HG02610 (cell line): ENCODE results near the gene SHOX.
"Not testable (repeated sequence)": the region's sequence is repeated elsewhere in the genome, so short reads cannot be mapped to it uniquely, and the experiment has no call there.

Experiments
- ATAC-seq: cut with Tn5 transposase; IDR thresholded peaks from one replicate; pipeline ENCODE4 v1.9.1; 2021; ENCODE audit warnings: mild to moderate bottlenecking, moderate library complexity; ENCODE audit not compliant: unreplicated experiment

Gene SHOX

DNA sequence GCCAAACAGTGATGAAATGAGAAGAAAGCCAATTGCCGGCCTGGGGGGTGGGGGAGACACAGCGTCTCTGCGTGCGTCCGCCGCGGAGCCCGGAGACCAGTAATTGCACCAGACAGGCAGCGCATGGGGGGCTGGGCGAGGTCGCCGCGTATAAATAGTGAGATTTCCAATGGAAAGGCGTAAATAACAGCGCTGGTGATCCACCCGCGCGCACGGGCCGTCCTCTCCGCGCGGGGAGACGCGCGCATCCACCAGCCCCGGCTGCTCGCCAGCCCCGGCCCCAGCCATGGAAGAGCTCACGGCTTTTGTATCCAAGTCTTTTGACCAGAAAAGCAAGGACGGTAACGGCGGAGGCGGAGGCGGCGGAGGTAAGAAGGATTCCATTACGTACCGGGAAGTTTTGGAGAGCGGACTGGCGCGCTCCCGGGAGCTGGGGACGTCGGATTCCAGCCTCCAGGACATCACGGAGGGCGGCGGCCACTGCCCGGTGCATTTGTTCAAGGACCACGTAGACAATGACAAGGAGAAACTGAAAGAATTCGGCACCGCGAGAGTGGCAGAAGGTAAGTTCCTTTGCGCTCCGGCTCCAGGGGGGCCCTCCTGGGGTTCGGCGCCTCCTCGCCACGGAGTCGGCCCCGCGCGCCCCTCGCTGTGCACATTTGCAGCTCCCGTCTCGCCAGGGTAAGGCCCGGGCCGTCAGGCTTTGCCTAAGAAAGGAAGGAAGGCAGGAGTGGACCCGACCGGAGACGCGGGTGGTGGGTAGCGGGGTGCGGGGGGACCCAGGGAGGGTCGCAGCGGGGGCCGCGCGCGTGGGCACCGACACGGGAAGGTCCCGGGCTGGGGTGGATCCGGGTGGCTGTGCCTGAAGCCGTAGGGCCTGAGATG is at the start of gene SHOX:
Gene SHOX (plus strand): TSS at position 180 of the 885 bp plus-strand sequence. CDS start 107 bp downstream, at position 287.
- no peak for ATAC-seq

DNA sequence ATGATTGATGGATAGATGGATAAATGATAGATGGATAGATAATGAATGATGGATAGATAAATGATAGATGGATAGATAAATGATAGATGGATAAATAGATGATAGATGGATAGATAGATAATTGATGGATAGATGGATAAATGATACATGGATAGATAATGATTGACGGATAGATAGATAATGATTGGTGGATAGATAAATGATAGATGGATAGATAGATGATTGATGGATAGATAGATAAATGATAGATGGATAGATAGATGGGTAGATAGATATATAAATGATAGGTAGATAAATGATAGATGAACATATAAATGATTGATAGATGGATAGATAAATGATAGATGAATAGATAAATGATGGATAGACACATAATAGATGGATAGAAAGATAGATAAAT is 49.5 kb upstream of the SHOX start:
- no peak for ATAC-seq

DNA sequence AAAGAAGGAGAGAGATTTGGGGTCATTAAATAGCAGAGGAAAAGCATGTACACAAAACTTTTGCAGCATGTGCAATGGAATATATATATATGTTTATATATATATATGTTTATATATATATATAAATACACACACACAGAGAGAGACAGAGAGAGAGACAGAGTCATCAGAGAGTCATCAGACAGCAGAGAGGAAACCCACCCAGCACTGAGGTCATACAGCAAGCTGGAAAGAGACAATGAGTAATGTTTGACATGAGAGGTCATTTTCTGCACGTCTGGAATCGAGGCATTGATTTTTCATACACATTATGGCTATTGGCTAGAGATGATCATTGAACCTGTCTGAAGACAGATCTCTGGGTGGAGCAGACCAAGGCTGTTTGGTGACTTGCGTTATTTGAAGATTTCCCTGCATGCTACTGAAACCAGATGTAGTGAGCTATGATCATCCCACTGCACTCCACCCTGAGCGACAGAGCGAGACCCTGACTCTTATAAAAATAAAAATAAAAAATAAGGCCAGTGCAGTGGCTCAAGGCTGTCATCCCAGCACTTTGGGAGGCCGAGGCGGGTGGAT is 48.8 kb upstream of the SHOX start:
- no peak for ATAC-seq

DNA sequence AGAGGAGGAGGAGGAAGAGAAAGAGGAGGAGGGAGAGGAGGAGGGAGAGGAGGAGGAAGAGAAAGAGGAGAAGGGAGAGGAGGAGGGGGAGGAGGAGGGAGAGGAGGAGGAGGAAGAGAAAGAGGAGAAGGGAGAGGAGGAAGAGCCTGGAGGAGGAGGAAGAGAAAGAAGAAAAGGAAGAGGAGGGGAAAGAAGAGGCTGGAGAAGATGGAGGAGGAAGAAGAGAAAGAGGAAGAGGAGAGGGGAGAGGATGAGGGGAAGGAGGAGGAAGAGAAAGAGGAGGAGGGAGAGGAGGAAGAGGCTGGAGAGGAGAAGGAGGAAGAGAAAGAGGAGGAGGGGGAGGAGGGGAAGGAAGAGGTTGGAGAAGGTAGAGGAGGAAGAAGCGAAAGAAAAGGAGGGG is 46.0 kb upstream of the SHOX start:
- ATAC-seq: no peak

DNA sequence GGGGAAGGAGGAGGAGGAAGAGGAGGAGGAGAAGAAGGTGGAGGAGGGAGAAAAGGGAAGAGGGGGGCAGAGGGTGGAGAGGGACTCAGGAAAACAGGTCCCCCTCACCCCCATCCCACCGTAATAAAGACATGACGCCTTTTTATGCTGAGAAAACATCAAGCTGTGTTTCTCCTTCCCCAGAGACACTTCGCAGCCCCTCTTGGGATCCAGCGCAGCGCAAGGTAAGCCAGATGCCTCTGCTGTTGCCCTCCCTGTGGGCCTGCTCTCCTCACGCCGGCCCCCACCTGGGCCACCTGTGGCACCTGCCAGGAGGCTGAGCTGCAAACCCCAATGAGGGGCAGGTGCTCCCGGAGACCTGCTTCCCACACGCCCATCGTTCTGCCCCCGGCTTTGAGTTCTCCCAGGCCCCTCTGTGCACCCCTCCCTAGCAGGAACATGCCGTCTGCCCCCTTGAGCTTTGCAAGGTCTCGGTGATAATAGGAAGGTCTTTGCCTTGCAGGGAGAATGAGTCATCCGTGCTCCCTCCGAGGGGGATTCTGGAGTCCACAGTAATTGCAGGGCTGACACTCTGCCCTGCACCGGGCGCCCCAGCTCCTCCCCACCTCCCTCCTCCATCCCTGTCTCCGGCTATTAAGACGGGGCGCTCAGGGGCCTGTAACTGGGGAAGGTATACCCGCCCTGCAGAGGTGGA is 45.3 kb upstream of the SHOX start:
- no peak for ATAC-seq

DNA sequence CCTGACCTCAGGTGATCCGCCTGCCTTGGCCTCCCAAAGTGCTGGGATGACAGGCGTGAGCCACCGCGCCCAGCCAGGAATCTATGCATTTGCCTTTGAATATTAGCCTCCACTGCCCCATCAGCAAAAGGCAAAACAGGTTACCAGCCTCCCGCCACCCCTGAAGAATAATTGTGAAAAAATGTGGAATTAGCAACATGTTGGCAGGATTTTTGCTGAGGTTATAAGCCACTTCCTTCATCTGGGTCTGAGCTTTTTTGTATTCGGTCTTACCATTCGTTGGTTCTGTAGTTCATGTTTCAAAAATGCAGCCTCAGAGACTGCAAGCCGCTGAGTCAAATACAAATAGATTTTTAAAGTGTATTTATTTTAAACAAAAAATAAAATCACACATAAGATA is 44.2 kb upstream of the SHOX start:
- ATAC-seq: no peak

DNA sequence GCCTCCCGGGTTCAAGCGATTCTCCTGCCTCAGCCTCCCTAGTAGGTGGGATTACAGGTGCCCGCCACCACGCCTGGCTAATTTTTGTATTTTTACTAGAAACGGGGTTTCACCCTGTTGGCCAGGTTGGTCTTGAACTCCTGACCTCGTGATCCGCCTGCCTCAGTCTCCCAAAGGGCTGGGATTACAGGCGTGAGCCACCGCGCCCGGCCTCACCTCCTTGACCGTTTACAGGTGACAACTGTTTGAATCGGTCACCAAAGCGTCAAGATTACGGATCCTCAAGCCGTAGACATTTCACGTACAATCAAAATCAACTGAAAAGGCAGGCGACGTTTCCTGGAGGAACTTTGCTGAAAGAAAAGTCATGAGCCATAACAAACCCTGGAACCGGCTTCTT is 41.3 kb upstream of the SHOX start:
- ATAC-seq: not testable (repeated sequence)

DNA sequence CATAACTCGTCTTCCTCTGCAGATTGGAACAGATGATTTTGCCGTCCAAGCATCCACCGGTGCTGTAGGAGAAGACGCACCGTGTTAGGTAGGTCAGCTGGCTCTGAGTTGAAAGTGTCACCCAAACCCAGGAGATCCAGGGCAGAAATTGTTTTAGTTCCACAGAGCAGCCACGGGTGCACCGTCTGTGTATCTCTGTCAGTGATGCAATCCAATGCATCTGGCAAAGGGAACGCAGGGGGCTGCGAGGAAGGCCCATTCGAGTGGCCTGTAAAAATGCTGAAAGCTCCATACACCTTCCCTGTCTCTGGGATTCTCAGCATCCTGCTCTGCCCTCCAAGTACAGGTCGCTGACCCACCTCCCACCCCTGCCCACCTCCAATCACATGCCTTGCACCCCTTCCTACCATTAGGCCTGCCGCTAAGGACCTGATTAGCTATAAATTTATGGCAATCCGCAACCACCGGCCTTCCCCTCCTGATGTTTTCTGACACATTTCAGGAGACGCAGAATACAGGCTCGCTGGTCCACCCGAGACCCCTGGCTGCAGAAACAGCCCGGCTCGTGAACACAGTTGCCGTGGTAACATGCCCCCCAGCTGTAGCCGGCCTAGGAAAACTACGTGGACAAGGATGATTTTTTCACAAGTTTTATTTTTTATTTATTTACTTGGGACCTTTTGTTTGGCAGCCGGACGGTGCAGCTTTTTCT is 39.7 kb upstream of the SHOX start:
- no peak for ATAC-seq

DNA sequence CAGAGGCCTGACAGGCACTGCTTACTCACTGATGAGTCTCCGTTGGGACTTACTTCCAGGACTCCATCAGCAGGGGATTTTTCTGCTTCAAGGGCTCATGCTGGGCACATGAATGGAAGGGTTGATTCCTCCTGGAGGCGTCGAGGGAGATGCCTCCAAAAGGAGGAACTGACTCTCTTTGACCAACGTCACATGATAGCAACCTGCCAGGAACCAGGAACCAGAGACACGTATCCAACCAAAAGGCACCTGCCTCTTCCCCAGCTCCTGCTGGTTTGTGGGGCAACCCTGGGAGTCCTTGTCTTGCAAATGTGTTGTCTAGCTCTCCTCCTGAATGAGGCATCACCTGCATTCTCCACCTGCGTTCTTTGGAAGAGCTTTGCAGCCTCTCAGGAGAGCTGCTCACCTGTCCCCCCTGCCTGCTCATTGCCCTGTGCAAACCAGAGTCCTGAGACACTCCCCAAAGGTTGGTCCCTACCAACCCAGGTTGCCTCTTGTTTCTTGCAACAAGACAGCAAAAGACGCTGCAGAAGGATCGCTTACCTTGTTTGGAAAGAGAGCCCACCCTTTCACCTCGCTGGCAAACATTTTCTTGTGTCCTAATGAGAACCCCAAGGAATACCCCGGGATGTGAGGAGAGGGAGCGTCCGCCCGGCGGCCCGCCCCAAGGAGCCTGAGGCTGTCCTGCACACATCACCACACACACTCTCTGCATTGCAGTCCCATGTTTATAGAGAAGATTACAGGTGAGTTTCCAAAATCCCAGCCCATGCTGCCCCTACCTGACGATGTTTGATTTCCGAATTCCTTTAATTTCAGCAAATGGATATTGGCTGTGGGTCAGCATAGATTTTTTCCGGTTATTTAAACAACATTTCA is 30.5 kb upstream of the SHOX start:
- ATAC-seq: no peak

DNA sequence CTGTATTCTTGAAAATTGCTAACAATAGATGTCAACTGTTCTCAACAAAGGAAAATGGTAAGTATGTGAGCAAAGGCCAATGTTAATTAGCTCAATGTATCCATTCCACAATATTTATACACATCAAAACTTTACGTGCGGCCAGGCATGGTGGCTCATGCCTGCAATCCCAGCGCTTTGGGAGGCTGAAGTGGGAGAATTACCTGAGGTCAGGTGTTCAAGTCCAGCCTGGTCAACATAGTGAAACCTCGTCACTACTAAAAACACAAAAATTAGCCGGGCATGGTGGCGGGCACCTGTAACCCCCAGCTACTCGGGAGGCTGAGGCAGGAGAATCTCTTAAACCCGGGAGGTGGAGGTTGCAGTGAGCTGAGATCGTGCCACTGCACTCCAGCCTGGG is 27.6 kb upstream of the SHOX start:
- not testable (repeated sequence) for ATAC-seq

DNA sequence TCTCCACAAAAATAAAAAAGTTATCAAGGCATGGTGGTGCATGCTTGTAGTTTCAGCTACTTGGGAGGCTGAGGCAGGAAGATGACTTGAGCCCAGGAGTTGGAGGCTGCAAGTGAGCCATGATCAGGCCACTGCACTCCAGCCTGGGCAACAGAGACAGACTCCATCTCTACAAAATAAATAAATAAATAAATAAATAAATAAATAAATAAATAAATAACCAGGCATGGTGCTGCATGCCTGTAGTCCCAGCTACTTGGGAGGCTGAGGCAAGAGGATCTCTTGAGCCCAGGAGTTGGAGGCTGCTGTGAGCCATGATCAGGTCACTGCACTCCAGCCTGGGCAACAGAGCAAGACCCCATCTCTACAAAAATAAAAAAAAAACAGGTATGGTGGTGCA is 26.0 kb upstream of the SHOX start:
- not testable (repeated sequence) for ATAC-seq

DNA sequence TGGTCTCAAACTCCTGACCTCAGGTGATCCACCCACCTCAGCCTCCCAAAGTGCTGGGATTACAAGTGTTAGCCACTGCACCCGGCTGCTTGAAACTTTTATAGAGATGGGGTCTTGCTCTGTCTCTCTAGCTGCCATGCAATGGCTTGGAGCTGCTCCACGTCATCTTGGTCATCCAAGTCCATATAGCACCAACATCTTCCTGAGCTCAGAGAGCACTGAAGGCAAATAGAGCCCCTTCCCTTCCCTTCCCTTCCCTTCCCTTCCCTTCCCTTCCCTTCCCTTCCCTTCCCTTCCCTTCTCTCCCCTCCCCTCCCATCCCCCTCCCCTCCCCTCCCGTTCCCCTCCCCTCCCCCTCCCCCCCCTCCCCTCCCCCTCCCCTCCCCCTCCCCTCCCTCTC is 22.5 kb upstream of the SHOX start:
- ATAC-seq: not testable (repeated sequence)

DNA sequence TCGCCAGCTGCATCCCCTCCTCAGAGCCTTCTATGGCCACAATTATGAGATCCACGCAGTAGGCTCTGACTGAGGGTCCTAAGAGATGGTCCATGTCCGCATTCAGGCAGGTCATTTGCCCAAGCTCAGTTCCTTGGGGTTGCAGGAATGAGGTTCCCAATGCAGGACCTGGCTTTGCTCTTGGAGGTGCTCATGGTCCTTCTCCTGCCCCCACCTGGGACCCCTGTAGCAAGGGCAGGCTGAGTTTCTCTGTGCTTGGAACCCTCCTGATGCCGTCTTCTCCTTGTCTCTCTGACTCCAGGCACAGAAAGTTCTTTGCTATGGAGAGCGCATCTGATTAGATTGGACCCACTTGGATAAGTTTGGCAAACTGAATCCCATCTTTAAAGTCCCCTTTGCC is 16.5 kb upstream of the SHOX start:
- ATAC-seq: no peak

DNA sequence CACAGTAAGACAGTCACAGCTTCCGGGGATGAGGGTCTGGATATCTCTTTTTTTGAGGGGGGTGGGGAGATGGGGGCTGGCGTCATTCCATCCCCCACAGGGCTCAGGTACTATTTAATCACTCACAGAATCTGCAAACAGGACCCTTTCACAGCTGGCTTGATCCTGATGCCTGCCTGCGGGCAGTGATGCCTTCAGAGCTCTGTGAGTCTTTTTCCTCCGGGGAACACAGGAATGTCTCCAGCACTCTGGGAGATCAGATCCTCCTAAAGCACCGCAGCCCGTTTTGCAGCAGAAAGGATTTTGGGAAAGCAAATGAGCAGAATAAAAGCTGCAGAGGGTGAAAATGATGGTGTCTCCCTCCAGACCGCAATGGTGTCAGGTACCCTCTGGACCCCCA is 13.2 kb upstream of the SHOX start:
- ATAC-seq: no peak

DNA sequence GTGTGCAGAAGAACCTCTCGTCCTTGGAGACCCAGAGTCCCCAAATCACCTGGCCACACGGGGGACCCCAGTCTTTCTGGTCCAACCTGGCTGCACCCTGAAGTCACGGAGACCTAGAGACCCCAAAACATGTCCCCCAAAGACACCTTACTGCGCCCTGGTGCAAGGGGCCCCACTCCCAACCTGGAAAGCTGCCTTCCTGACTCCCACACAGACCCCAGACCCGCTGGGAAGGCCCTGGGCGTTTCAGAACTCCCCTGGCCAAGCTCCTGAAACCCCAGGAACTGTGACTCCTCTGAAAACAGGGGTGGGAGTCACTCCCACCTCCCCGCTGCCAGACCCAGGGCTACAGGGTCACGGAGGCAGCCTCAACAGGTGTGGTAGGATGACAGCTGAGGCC is 12.7 kb upstream of the SHOX start:
- ATAC-seq: no peak

DNA sequence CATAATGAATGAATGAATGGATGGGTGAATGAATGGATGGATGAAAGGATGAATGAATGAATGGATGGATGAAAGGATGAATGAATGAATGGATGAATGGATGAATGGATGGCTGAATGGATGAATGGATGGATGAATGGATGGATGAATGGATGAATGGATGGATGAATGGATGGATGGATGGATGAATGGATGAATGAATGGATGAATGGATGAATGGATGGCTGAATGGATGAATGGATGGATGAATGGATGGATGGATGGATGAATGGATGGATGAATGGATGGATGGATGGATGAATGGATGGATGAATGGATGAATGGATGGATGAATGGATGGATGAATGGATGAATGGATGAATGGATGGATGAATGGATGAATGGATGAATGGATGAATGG is 12.3 kb upstream of the SHOX start:
- ATAC-seq: not testable (repeated sequence)

DNA sequence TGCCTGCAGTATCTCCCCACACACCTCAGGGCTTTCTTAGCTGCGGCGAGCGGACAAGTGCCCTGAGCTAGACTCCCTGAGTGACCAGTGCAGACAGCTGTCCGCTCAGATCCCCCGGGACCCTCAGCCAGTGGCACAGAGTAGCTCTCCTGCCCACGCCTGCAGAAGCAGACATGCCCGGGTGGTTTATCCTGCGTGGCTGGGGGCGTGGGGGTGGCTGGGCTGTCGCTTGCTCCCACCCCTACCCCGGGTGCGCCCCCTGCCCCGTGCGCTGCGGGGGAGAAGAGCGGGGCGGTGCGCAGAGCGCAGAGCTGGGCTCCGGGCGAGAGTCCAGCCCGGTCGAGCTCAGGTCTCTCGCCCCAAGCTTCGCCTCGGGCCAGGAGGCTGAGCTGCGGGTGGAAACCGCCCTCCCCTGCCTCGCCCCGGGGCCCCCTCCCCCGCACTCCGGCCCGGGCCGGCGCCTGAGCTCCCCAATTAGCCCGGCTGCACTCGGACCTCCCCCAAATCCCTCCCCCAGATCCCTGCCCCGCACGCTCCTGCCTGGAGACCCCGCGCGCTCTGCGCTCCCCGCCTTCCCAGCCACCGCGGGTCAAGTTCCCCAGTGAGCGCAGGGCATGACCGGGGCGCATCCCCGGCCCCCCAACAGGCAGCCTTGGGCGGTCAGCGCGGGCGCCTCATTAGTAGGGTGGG is 11.7 kb upstream of the SHOX start:
- no peak for ATAC-seq

DNA sequence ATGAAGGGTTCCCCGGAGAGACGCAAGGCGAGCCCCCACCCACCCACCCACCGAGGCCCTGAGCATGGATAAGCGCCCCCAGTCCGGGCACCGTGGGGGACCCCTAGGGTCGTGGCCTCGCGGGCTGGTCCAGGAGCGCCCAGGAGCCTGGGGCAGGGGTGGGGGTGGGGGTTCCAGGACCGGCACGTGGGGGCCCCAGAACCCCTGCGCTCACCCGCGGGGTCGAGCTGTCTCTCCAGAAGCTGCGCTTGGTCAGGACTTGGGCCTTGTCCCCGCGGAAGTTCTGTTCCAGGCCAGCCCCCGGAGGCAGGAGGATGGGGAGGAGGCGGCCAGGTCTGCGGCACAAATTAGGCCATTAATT is 11.2 kb upstream of the SHOX start:
- no peak for ATAC-seq

DNA sequence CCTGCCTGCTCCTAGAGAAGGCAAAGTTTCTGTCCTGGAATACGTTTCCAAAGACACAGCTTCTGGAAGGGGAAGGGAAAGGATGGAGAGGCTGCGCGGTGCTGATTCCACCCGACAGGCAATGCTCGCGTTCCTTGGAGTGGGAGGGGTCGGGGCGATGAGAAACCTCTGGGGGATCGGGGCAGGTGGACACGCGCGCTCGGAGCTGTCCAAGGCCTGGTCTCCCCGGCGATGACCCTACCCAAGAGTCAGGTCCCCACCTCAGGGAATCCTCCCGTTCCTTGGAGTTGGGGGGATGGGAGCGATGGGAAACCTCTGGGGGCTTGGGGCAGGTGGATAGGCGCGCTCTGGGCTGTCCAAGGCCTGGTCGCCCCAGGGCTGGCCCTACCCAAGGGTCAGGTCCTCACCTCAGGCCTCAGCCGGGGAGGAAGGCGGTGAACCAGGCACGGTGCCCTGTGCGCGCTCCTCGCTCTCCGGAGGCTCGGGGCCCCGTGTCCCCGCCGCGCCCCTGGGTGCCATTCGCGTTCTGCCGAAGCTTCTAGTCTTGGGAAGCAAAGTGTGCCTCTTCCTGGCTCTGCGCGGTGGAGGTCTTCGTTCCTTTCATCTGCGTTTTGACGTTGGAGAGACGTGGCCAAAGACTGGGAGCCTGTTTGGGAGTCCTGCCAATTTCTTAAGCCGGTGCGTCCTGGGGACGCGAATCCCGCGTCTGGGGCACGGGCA is 10.6 kb upstream of the SHOX start:
- no peak for ATAC-seq
